ENCODE data around the gene TCOF1.

- TF ChIP-seq CTCF (IDR thresholded peaks at IDR 0.05; ENCODE audit: borderline replicate concordance, extremely low read depth, low read length, poor library complexity, severe bottlenecking) (no peak), EZH2 (IDR thresholded peaks at IDR 0.05; ENCODE audit: borderline replicate concordance, low read depth, low read length, severe bottlenecking) (no peak)
These were observed 85.2 kb downstream of the TCOF1 start for GRCh38 chr5:150442699-150443080.

Data from DND-41 (cell line).